ENCODE data around the gene CD177. TPM values are rescaled to one million over a fixed set of nuclear protein-coding genes. Genes with fewer than 3 reads are reported as not detected.

Gene CD177
- total and polyA plus RNA-seq, 9 of the 15 experiments (the other 6 are each of a cell fraction or from before 2014, with no cell fraction given): not detected

- TF ChIP-seq ETV5 (CRISPR knock-in tag; IDR thresholded peaks at IDR 0.05; ENCODE audit: low read depth) (no peak), MTA3 (IDR thresholded peaks at IDR 0.05; ENCODE audit: borderline replicate concordance) (no peak), HOMEZ (CRISPR knock-in tag; IDR thresholded peaks at IDR 0.05) (no peak)
These were observed 42.2 kb upstream of the CD177 start (continued) for GRCh38 chr19:43311256-43311655.

- in situ Hi-C loops (cut with MboI): loop anchor here (10.0 kb wide), 1 partner anchor 127 kb away; the partner anchor contains the start of gene PSG5
- WGBS (ENCODE audit: insufficient coverage, low coverage, missing lambda C conversion rate): 0% methylated on average over 2 of the region's 2 CpGs
- no peak overlapping the region for H2AFZ ChIP-seq (ENCODE audit: low read depth, low read length)
- ChIA-PET CTCF (ENCODE audit: low intra/inter-chr PET ratio) (interaction anchor here (0.7 kb wide), 1 partner anchor 210 kb away, joined by 7 read pairs; no protein-coding TSS in a partner anchor), POLR2A (no interaction called here)
- H3K27me3 ChIP-seq (ENCODE audit: control insufficient read depth in 2 of 2, insufficient read depth in 2 of 2, low read length in 2 of 2): peaks cover 2 to 4% of the 10 kb centered on the region in 2 experiments; a peak in 1 of 5 replicates
- H3K4me1 ChIP-seq (replicated peaks in 1 of 2; ENCODE audit: control insufficient read depth in 2 of 2, insufficient read depth in 2 of 2, low read length in 2 of 2): no peaks in the 10 kb centered on the region
- no peak overlapping the region for H3K4me2 ChIP-seq (ENCODE audit: insufficient read depth, low read length)
- TF ChIP-seq HIVEP1 (CRISPR knock-in tag; IDR thresholded peaks at IDR 0.05): no peak
- TF ChIP-seq ZEB2 (IDR thresholded peaks at IDR 0.05): no peak
- no peak for TF ChIP-seq THAP7 (CRISPR knock-in tag; IDR thresholded peaks at IDR 0.05)
- TF ChIP-seq MEF2D (tag; conservative IDR thresholded peaks at IDR 0.05; ENCODE audit: low read depth): no peak
- TF ChIP-seq USF1 (CRISPR knock-in tag; IDR thresholded peaks at IDR 0.05): no peak
- TF ChIP-seq NR3C1 (CRISPR knock-in tag; IDR thresholded peaks at IDR 0.05): no peak
- no peak for TF ChIP-seq SFPQ (IDR thresholded peaks at IDR 0.05; ENCODE audit: low read depth, low read length)
- TF ChIP-seq POLR2AphosphoS2 (IDR thresholded peaks at IDR 0.05; ENCODE audit: low read length): no peak
- no peak for TF ChIP-seq C11orf30 (IDR thresholded peaks at IDR 0.05; ENCODE audit: low read depth)
- TF ChIP-seq RAD51 (IDR thresholded peaks at IDR 0.05; ENCODE audit: borderline replicate concordance, low read depth): no peak
- FAIRE-seq (no peak), ATAC-seq (no peak), DNase-seq (ENCODE audit: extremely low read depth in 1 of 4, low spot score in 3 of 4) (no peak)
- no peak overlapping the region for H3K4me3 ChIP-seq
- no TSS peak for BruUV-seq (replicated peaks)
- no peaks in the 10 kb centered on the region for H3K79me2 ChIP-seq (ENCODE audit: control insufficient read depth, insufficient read depth, low read length)
- intact Hi-C loops (cut with micrococcal nuclease): loop anchor here (10.0 kb wide), 1 partner anchor 113 kb away; no protein-coding TSS in a partner anchor
- no peaks in the 10 kb centered on the region for H3K9me1 ChIP-seq (ENCODE audit: control insufficient read depth, insufficient read depth, low read length)
- no peak overlapping the region for H3K27ac ChIP-seq (ENCODE audit: extremely low read depth, low read depth, low read length)
- H3K9ac ChIP-seq (ENCODE audit: insufficient read depth in 1 of 2, low read depth in 2 of 2, low read length in 2 of 2): no peak overlapping the region
- H3K9me3 ChIP-seq (replicated peaks; ENCODE audit: control insufficient read depth, insufficient read depth, low read depth, low read length): no peaks in the 10 kb centered on the region
- no peaks in the 10 kb centered on the region for H3K36me3 ChIP-seq (ENCODE audit: control insufficient read depth, insufficient read depth, low read length)
- no peaks in the 10 kb centered on the region for H4K20me1 ChIP-seq (replicated peaks; ENCODE audit: control insufficient read depth, insufficient read depth, low read length)
These were observed 41.8 kb upstream of the CD177 start for GRCh38 chr19:43311706-43312105.
